ENCODE measurements around the gene SKAP1.

GRCh38 chr17:48463526-48463925 is 33.5 kb upstream of the SKAP1 start:
- TF ChIP-seq EZH2 (IDR thresholded peaks at IDR 0.05) (no peak), POLR2AphosphoS5 (IDR thresholded peaks at IDR 0.05; ENCODE audit: borderline replicate concordance, low read depth, low read length) (no peak)

Data from SK-N-MC (cell line).